Pancreas (tissue), 10 donors: ENCODE data around the gene SATL1. TPM values are rescaled to one million over a fixed set of nuclear protein-coding genes. Genes with fewer than 3 reads are reported as not detected.

Experiments
- ATAC-seq, 4 donors: fragments of 200-7000 bp; cut with Tn5 transposase; one replicate each; pipeline versions ENCODE4 v1.8.0 to v1.9.1; 2020; ENCODE audit warnings: mild to moderate bottlenecking in 4 of 4, moderate library complexity in 4 of 4
- DNase-seq, 6 donors: peaks; one replicate each; pipeline ENCODE4 v3.0.0-alpha.2; 2020
- FAIRE-seq: peaks from 2 replicates; lab custom pipeline; 2012; peaks lifted over from hg19 to GRCh38; lab: Jason Lieb, UNC
- H3K27ac ChIP-seq, 4 donors: fragments of 200-600 bp; sonication (generic); 1 replicate in 3 of 4; 2 replicates in 1 of 4; pipeline versions ENCODE4 v1.5.0 to v1.8.0; 2020
- H3K27me3 ChIP-seq, 4 donors: fragments of 200-600 bp; one replicate each; pipeline ENCODE4 v1.8.0; 2021
- H3K36me3 ChIP-seq, 3 donors: fragments of 200-600 bp; sonication (generic) in 1 of 3; one replicate each; pipeline versions ENCODE4 v1.5.0 to v1.8.0; 2020 to 2021
- H3K4me1 ChIP-seq, 3 donors: fragments of 200-600 bp; one replicate each; pipeline ENCODE4 v1.8.0; 2021
- H3K4me3 ChIP-seq, 4 donors: fragments of 200-600 bp; sonication (generic) in 2 of 4; one replicate each; pipeline versions ENCODE4 v1.5.0 to v1.8.0; 2020 to 2021
- H3K9me3 ChIP-seq, 4 donors: fragments of 200-600 bp; one replicate each; pipeline ENCODE4 v1.8.0; 2021
- WGBS, 2 donors: extraction: QIAGEN DNeasy Blood & Tissue Kit; methylation state at CpG; one replicate each; pipeline ENCODE4 v1.1.7; 2013; 5-methylcytosine and 5-hydroxymethylcytosine counted together
- intact Hi-C, 3 donors: fragments of 100-400 bp; cut with DNase I; formaldehyde crosslinking; loops; one replicate each; pipeline versions ENCODE4 v1.11.1 to v1.14.2; 2022
- polyA plus RNA-seq, 2 donors: library from polyadenylated mRNA; stranded (reverse); fragments of 200-250 nt; gene quantifications; one replicate each; pipeline ENCODE4 v1.2.3, GENCODE V29; 2013
- total RNA-seq, 6 donors: library from RNA; stranded (reverse); fragmentation: NEBNext Ultra II Directional in 4 of 6; extraction: Animal tissue kit (Norgen Biotek cat#: 25700) in 4 of 6; gene quantifications; one replicate each; pipeline versions ENCODE4 v1.2.1 to v1.2.4, GENCODE V29; 2021 to 2023
- TF ChIP-seq, protein P1 (sequence below), 4 donors: fragments of 200-600 bp; sonication (generic) in 3 of 4; IDR thresholded peaks; one replicate each; pipeline versions ENCODE4 v1.5.0 to v1.8.0; 2021; ENCODE audit warnings: antibody characterized with exemption in 4 of 4
- donor health status: healthy with polysubstance abuse.
- donor health status: DM: no; HTN: no; CAD: no; lungs with moderate emphysema.
- donor health status: DM: no; HTN: no; CAD: no.
- donor health status: control.
- donor health status: control.
- donor health status: Bipolar disorder and iron deficiency.
- donor health status: DM: yes; HTN: yes; CAD: no.
- donor health status: DM: no; HTN: no; CAD: no.
- donor health status: DM: no; HTN: no; CAD: no.
- donor health status: DM: yes; HTN: yes; CAD: no.

The SATL1 gene
- total and polyA plus RNA-seq, 8 donors = 0.05 TPM; not detected in 7

GRCh38 chrX:85111347-85111746 lies 132.2 kb downstream of the SATL1 start:
- H3K27me3 ChIP-seq = peaks cover 0 to 6% (median 0%) of the 10 kb centered on the region in 4 donors
- no peak for DNase-seq
- no peaks in the 10 kb centered on the region for H3K36me3 ChIP-seq
- WGBS, 2 donors = 21 to 35% methylated on average over 2 of the region's 2 CpGs
- H3K9me3 ChIP-seq = no peaks in the 10 kb centered on the region
- H3K4me1 ChIP-seq = no peaks in the 10 kb centered on the region
- TF ChIP-seq, protein P1, sequence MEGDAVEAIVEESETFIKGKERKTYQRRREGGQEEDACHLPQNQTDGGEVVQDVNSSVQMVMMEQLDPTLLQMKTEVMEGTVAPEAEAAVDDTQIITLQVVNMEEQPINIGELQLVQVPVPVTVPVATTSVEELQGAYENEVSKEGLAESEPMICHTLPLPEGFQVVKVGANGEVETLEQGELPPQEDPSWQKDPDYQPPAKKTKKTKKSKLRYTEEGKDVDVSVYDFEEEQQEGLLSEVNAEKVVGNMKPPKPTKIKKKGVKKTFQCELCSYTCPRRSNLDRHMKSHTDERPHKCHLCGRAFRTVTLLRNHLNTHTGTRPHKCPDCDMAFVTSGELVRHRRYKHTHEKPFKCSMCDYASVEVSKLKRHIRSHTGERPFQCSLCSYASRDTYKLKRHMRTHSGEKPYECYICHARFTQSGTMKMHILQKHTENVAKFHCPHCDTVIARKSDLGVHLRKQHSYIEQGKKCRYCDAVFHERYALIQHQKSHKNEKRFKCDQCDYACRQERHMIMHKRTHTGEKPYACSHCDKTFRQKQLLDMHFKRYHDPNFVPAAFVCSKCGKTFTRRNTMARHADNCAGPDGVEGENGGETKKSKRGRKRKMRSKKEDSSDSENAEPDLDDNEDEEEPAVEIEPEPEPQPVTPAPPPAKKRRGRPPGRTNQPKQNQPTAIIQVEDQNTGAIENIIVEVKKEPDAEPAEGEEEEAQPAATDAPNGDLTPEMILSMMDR (IDR thresholded peaks at IDR 0.05) = peak; percentile 37 to 69 (median 56)
- no peak overlapping the region for H3K4me3 ChIP-seq
- no peak overlapping the region for H3K27ac ChIP-seq
- ATAC-seq = no peak
- FAIRE-seq = peak; percentile 99
- intact Hi-C loops = no loop called here

GRCh38 chrX:85109235-85109634 lies 134.3 kb downstream of the SATL1 start:
- peak in 3 of 4 donors; percentile 40 to 77 (median 63) for ATAC-seq
- no peak for FAIRE-seq
- H3K9me3 ChIP-seq = no peaks in the 10 kb centered on the region
- no peak overlapping the region for H3K4me3 ChIP-seq
- peaks cover 0 to 9% (median 0%) of the 10 kb centered on the region in 4 donors for H3K27me3 ChIP-seq
- 37 to 43% methylated on average over 8 of the region's 8 CpGs for WGBS, 2 donors
- no peaks in the 10 kb centered on the region for H3K4me1 ChIP-seq
- TF ChIP-seq, protein P1 (IDR thresholded peaks at IDR 0.05) = peak in 2 of 4 donors; percentile 34 to 39
- intact Hi-C loops = loop anchor here in 1 of 3 donors (10.0 kb wide), 1 partner anchor 436 kb away; no protein-coding TSS in a partner anchor
- H3K36me3 ChIP-seq = no peaks in the 10 kb centered on the region
- DNase-seq = peak in 4 of 6 donors; percentile 3 to 41 (median 33)
- no peak overlapping the region for H3K27ac ChIP-seq

DNA sequence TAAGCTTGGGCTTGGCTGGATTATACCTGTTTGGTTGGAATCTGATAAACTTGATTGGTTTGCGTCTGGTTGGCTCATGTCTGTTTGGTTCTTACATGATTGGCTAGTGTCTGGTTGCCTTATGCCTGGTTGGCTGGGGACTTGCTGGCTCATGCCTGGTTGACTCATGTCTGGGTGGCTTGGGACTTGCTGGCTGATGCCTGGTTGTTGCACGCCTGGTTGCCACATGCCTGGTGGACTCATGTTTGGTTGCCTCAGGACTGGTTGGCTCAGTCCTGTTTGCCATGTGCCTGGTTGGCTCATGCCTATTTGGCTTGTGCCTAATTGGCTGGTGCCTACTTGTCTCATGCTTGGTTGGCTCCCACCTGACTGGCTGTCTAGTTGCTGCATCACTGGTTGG lies 135.4 kb downstream of the SATL1 start:
- Histone ChIP-seq H3K4me3 (no peak overlapping the region), H3K4me1 (no peaks in the 10 kb centered on the region), H3K9me3 (no peaks in the 10 kb centered on the region), H3K27ac (no peak overlapping the region), H3K27me3 (peaks cover 0 to 9% (median 0%) of the 10 kb centered on the region in 4 donors), H3K36me3 (no peaks in the 10 kb centered on the region)
- intact Hi-C loops = loop anchor here in 1 of 3 donors (10.0 kb wide), 1 partner anchor 437 kb away; no protein-coding TSS in a partner anchor
- WGBS, 2 donors = 87 to 95% methylated on average over 2 of the region's 2 CpGs
- DNase-seq (peak in 1 of 6 donors; percentile 21), FAIRE-seq (no peak), ATAC-seq (no peak)
- TF ChIP-seq, protein P1 (IDR thresholded peaks at IDR 0.05) = no peak

DNA sequence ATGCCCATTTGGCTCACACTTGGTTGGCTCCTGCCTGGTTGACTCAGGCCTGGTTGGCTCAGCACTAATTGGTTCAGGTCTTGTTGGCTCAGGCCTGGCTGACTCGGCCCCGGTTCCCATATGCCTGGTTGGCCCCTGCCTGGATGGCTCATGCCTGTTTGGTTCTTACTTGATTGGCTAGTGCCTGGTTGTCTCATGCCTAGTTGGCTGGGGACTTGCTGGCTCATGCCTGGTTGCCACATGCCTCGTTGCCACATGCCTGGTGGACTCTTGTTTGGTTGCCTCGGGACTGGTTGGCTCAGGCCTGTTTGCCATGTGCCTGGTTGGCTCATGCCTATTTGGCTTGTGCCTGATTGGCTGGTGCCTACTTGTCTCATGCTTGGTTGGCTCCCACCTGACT lies 136.2 kb downstream of the SATL1 start:
- no peaks in the 10 kb centered on the region for H3K36me3 ChIP-seq
- TF ChIP-seq, protein P1 (IDR thresholded peaks at IDR 0.05) = no peak
- no peaks in the 10 kb centered on the region for H3K4me1 ChIP-seq
- no peaks in the 10 kb centered on the region for H3K9me3 ChIP-seq
- no peak overlapping the region for H3K4me3 ChIP-seq
- intact Hi-C loops = loop anchor here in 1 of 3 donors (10.0 kb wide), 1 partner anchor 437 kb away; no protein-coding TSS in a partner anchor
- no peak overlapping the region for H3K27ac ChIP-seq
- DNase-seq (peak in 1 of 6 donors; percentile 48), ATAC-seq (no peak), FAIRE-seq (no peak)
- H3K27me3 ChIP-seq = peaks cover 0 to 9% (median 0%) of the 10 kb centered on the region in 4 donors
- WGBS, 2 donors = 75 to 86% methylated on average over 4 of the region's 4 CpGs

GRCh38 chrX:85089321-85089840 lies 154.2 kb downstream of the SATL1 start:
- no peak for FAIRE-seq
- WGBS, 2 donors = 76 to 98% methylated on average over 5 of the region's 5 CpGs
- H3K9me3 ChIP-seq = no peaks in the 10 kb centered on the region
- no peak for ATAC-seq
- intact Hi-C loops = no loop called here
- no peaks in the 10 kb centered on the region for H3K36me3 ChIP-seq
- H3K27ac ChIP-seq = no peak overlapping the region
- H3K27me3 ChIP-seq = no peaks in the 10 kb centered on the region
- TF ChIP-seq, protein P1 (IDR thresholded peaks at IDR 0.05) = no peak
- DNase-seq = no peak
- no peaks in the 10 kb centered on the region for H3K4me1 ChIP-seq
- no peak overlapping the region for H3K4me3 ChIP-seq
